Femur (tissue), 1 donor: ENCODE data around the gene CARM1.
"Not testable (repeated sequence)": the region's sequence is repeated elsewhere in the genome, so short reads cannot be mapped to it uniquely, and the experiment has no call there.

Experiments used
- DNase-seq: peaks from one replicate; pipeline ENCODE4 v3.0.0-alpha.2; 2017

Gene CARM1

GRCh38 chr19:10876459-10877240 lies 5.3 kb downstream of the CARM1 start:
- DNase-seq = no peak

- not testable (repeated sequence) for DNase-seq
Observed at GRCh38 chr19:10877608-10878007, 6.3 kb downstream of the CARM1 start.

- no peak for DNase-seq
Observed at GRCh38 chr19:10878253-10878652, 6.9 kb downstream of the CARM1 start.

- DNase-seq = no peak
Observed at GRCh38 chr19:10881403-10882107, 10.2 kb downstream of the CARM1 start.

GRCh38 chr19:10882108-10882457 lies 10.7 kb downstream of the CARM1 start:
- no peak for DNase-seq

- no peak for DNase-seq
Observed at GRCh38 chr19:10884274-10884673, 12.9 kb downstream of the CARM1 start.

- DNase-seq = no peak
Observed at GRCh38 chr19:10885201-10886169, 14.1 kb downstream of the CARM1 start.

- DNase-seq = no peak
Observed at GRCh38 chr19:10887616-10888367, 16.4 kb downstream of the CARM1 start.

- no peak for DNase-seq
Observed at GRCh38 chr19:10888421-10888866, 17.1 kb downstream of the CARM1 start.

GRCh38 chr19:10889880-10890279 lies 18.5 kb downstream of the CARM1 start:
- no peak for DNase-seq

- peak; percentile 62 for DNase-seq
Observed at GRCh38 chr19:10891405-10892086, 20.2 kb downstream of the CARM1 start.

GRCh38 chr19:10892256-10892655 lies 20.9 kb downstream of the CARM1 start:
- DNase-seq = peak; percentile 68

- DNase-seq = no peak
Observed at GRCh38 chr19:10894911-10895213, 23.5 kb downstream of the CARM1 start.

GRCh38 chr19:10895363-10895762 lies 24.0 kb downstream of the CARM1 start:
- no peak for DNase-seq

- no peak for DNase-seq
Observed at GRCh38 chr19:10895920-10896319, 24.6 kb downstream of the CARM1 start.

- no peak for DNase-seq
Observed at GRCh38 chr19:10896851-10897526, 25.6 kb downstream of the CARM1 start.

GRCh38 chr19:10898633-10899032 lies 27.3 kb downstream of the CARM1 start:
- no peak for DNase-seq

GRCh38 chr19:10899151-10899653 lies 27.8 kb downstream of the CARM1 start:
- DNase-seq = no peak

GRCh38 chr19:10907925-10908324 lies 36.6 kb downstream of the CARM1 start:
- no peak for DNase-seq

- DNase-seq = no peak
Observed at GRCh38 chr19:10908380-10908960, 37.1 kb downstream of the CARM1 start.
